Psoas muscle (tissue), 8 donors: ENCODE measurements around the gene A3GALT2. TPM values are rescaled to one million over a fixed set of nuclear protein-coding genes. Genes with fewer than 3 reads are reported as not detected.

ENCODE experiments used
- ATAC-seq, 4 donors: fragments of 200-7000 bp; cut with Tn5 transposase; one replicate each; pipeline ENCODE4 v1.9.1; 2020; ENCODE audit warnings: moderate library complexity in 3 of 4, mild to moderate bottlenecking in 2 of 4
- DNase-seq, 2 donors: peaks; one replicate each; pipeline ENCODE4 v3.0.0-alpha.2; 2020
- H3K27ac ChIP-seq: fragments of 200-600 bp; one replicate; pipeline ENCODE4 v1.8.0; 2022
- H3K27me3 ChIP-seq, 3 donors: fragments of 200-600 bp in 1 of 3; one replicate each; pipeline versions ENCODE4 v1.6.1 to v1.8.0; 2013 to 2022; ENCODE audit warnings: low read length in 2 of 3, mild to moderate bottlenecking in 2 of 3, moderate library complexity in 1 of 3; ENCODE audit not compliant: insufficient read depth in 3 of 3
- H3K36me3 ChIP-seq, 2 donors: fragments of 200-600 bp in 1 of 2; one replicate each; pipeline versions ENCODE4 v1.6.1 to v1.8.0; 2013 to 2022; ENCODE audit warnings: low read depth in 1 of 2, mild to moderate bottlenecking in 1 of 2, moderate library complexity in 1 of 2; ENCODE audit not compliant: insufficient read depth in 1 of 2
- H3K4me1 ChIP-seq: fragments of 200-600 bp; one replicate; pipeline ENCODE4 v1.8.0; 2022
- H3K4me3 ChIP-seq: fragments of 200-600 bp; one replicate; pipeline ENCODE4 v1.8.0; 2022; ENCODE audit warnings: mild to moderate bottlenecking
- H3K9me3 ChIP-seq: fragments of 200-600 bp; one replicate; pipeline ENCODE4 v1.8.0; 2022
- CTCF ChIP-seq: fragments of 200-600 bp; IDR thresholded peaks from one replicate; pipeline ENCODE4 v1.8.0; 2022; ENCODE audit warnings: antibody characterized with exemption
- WGBS, 3 donors: extraction: QIAGEN DNeasy Blood & Tissue Kit; methylation state at CpG; one replicate each; pipeline versions ENCODE4 v1.1.6 to v1.1.7; 2013; 5-methylcytosine and 5-hydroxymethylcytosine counted together
- intact Hi-C, 2 donors: fragments of 100-400 bp; cut with DNase I; formaldehyde crosslinking; loops; one replicate each; pipeline versions ENCODE4 v1.11.0 to v1.14.2; 2022
- polyA plus RNA-seq, 3 donors: library from polyadenylated mRNA; stranded (reverse); fragments of 200-250 nt; gene quantifications; one replicate each; pipeline ENCODE4 v1.2.3, GENCODE V29; 2013
- total RNA-seq, 4 donors: library from RNA; stranded (reverse); fragmentation: NEBNext Ultra II Directional in 2 of 4; extraction: Animal tissue kit (Norgen Biotek cat#: 25700) in 2 of 4; gene quantifications; one replicate each; pipeline versions ENCODE4 v1.2.1 to v1.2.4, GENCODE V29; 2021 to 2023
- donor health status: healthy with polysubstance abuse.
- donor health status: DM: no; HTN: no; CAD: no; lungs with moderate emphysema.
- donor health status: Bipolar disorder and iron deficiency.
- donor health status: healthy.
- donor health status: DM: yes; HTN: yes; CAD: no.
- donor health status: DM: no; HTN: no; CAD: no.
- donor health status: DM: no; HTN: no; CAD: no.
- donor health status: DM: yes; HTN: yes; CAD: no.

A3GALT2 gene
- total and polyA plus RNA-seq, 7 donors = not detected

- intact Hi-C loops = loop anchor here in 1 of 2 donors (5.0 kb wide), 1 partner anchor 35 kb away; no protein-coding TSS in a partner anchor
- ATAC-seq = peak; percentile 38 to 67 (median 48)
- H3K36me3 ChIP-seq = peaks cover 13 to 65% of the 10 kb centered on the region in 2 donors
- peaks cover 85% of the 10 kb centered on the region for H3K4me1 ChIP-seq
- H3K9me3 ChIP-seq = no peaks in the 10 kb centered on the region
- DNase-seq = peak; percentile 56 to 70
- WGBS, 3 donors = 48 to 61% (median 57%) methylated on average over 10 of the region's 10 CpGs
- no peak for TF ChIP-seq CTCF
- H3K4me3 ChIP-seq = peak overlapping the region; percentile 49
- no peaks in the 10 kb centered on the region for H3K27me3 ChIP-seq
- H3K27ac ChIP-seq = peak overlapping the region; percentile 98
Observed at GRCh38 chr1:33332357-33332789, 11.5 kb upstream of the A3GALT2 start.

GRCh38 chr1:33331444-33332356, 10.8 kb upstream of the A3GALT2 start:
- DNase-seq (peak in 1 of 2 donors; percentile 46), ATAC-seq (no peak)
- intact Hi-C loops = loop anchor here in 1 of 2 donors (5.0 kb wide), 1 partner anchor 36 kb away; no protein-coding TSS in a partner anchor
- no peaks in the 10 kb centered on the region for H3K27me3 ChIP-seq
- peak overlapping the region; percentile 98 for H3K27ac ChIP-seq
- no peak overlapping the region for H3K4me3 ChIP-seq
- TF ChIP-seq CTCF = no peak
- no peaks in the 10 kb centered on the region for H3K9me3 ChIP-seq
- H3K36me3 ChIP-seq = peaks cover 13 to 71% of the 10 kb centered on the region in 2 donors
- 43 to 48% (median 44%) methylated on average over 10 of the region's 10 CpGs for WGBS, 3 donors
- peaks cover 85% of the 10 kb centered on the region for H3K4me1 ChIP-seq

- Histone ChIP-seq H3K36me3 (peaks cover 13 to 79% of the 10 kb centered on the region in 2 donors), H3K9me3 (no peaks in the 10 kb centered on the region), H3K27ac (peak overlapping the region; percentile 98), H3K4me1 (peaks cover 83% of the 10 kb centered on the region), H3K27me3 (no peaks in the 10 kb centered on the region), H3K4me3 (no peak overlapping the region)
- TF ChIP-seq CTCF = no peak
- ATAC-seq = no peak
- WGBS, 3 donors = 88 to 94% (median 91%) methylated on average over 7 of the region's 7 CpGs
- intact Hi-C loops = loop anchor here in 1 of 2 donors (5.0 kb wide), 1 partner anchor 36 kb away; no protein-coding TSS in a partner anchor
- no peak for DNase-seq
Observed at GRCh38 chr1:33330906-33331305, 10.0 kb upstream of the A3GALT2 start.

- H3K4me1 ChIP-seq = peaks cover 78% of the 10 kb centered on the region
- intact Hi-C loops = loop anchor here in 1 of 2 donors (5.0 kb wide), 1 partner anchor 37 kb away; no protein-coding TSS in a partner anchor
- H3K4me3 ChIP-seq = no peak overlapping the region
- no peaks in the 10 kb centered on the region for H3K27me3 ChIP-seq
- peak overlapping the region; percentile 98 for H3K27ac ChIP-seq
- peaks cover 16 to 84% of the 10 kb centered on the region in 2 donors for H3K36me3 ChIP-seq
- no peak for TF ChIP-seq CTCF
- DNase-seq (no peak), ATAC-seq (no peak)
- no peaks in the 10 kb centered on the region for H3K9me3 ChIP-seq
- 86 to 90% (median 90%) methylated on average over 3 of the region's 3 CpGs for WGBS, 3 donors
Observed at GRCh38 chr1:33330361-33330890, 9.5 kb upstream of the A3GALT2 start.
